IPS-18a (cell line): ENCODE data around the gene RINT1.
"Not testable (repeated sequence)": the region's sequence is repeated elsewhere in the genome, so short reads cannot be mapped to it uniquely, and the experiment has no call there.

Experiments
- H3K27ac ChIP-seq: one replicate; pipeline ENCODE4 v1.5.1; 2013; ENCODE audit warnings: low read length
- H3K27me3 ChIP-seq: one replicate; pipeline ENCODE4 v1.6.1; 2013; ENCODE audit warnings: mild to moderate bottlenecking, low read length; ENCODE audit not compliant: control insufficient read depth, insufficient read depth
- H3K36me3 ChIP-seq: one replicate; pipeline ENCODE4 v1.6.1; 2013; ENCODE audit warnings: low read depth, low read length; ENCODE audit not compliant: control insufficient read depth
- H3K4me1 ChIP-seq: one replicate; pipeline ENCODE4 v1.6.1; 2013; ENCODE audit warnings: low read depth, low read length; ENCODE audit not compliant: control insufficient read depth
- H3K4me3 ChIP-seq: one replicate; pipeline ENCODE4 v1.5.1; 2013; ENCODE audit warnings: low read length
- H3K9ac ChIP-seq: one replicate; pipeline ENCODE4 v1.6.1; 2013; ENCODE audit warnings: mild to moderate bottlenecking, low read length, moderate library complexity
- H3K9me3 ChIP-seq: one replicate; pipeline ENCODE4 v1.6.1; 2013; ENCODE audit warnings: low read depth, low read length; ENCODE audit not compliant: control insufficient read depth

Gene RINT1

GRCh38 chr7:105519353-105519752, 12.6 kb upstream of the RINT1 start:
- Histone ChIP-seq H3K9ac (peak overlapping the region; percentile 7), H3K4me3 (no peak overlapping the region), H3K27me3 (peaks cover 3% of the 10 kb centered on the region), H3K4me1 (no peaks in the 10 kb centered on the region), H3K9me3 (no peaks in the 10 kb centered on the region), H3K27ac (no peak overlapping the region), H3K36me3 (peaks cover 8% of the 10 kb centered on the region)

GRCh38 chr7:105520620-105521019, 11.4 kb upstream of the RINT1 start:
- not testable (repeated sequence) for H3K36me3 ChIP-seq, H3K27me3 ChIP-seq, H3K9me3 ChIP-seq, H3K27ac ChIP-seq, H3K4me1 ChIP-seq
- peak overlapping the region; percentile 96 for H3K9ac ChIP-seq
- H3K4me3 ChIP-seq: peak overlapping the region; percentile 95

GRCh38 chr7:105521027-105521716, 10.8 kb upstream of the RINT1 start:
- Histone ChIP-seq H3K9me3 (no peaks in the 10 kb centered on the region), H3K4me1 (no peaks in the 10 kb centered on the region), H3K9ac (peak overlapping the region; percentile 96), H3K36me3 (peaks cover 8% of the 10 kb centered on the region), H3K4me3 (peak overlapping the region; percentile 95), H3K27ac (peak overlapping the region; percentile 90), H3K27me3 (peaks cover 3% of the 10 kb centered on the region)

GRCh38 chr7:105521717-105522463, 10.1 kb upstream of the RINT1 start, which contains the start of gene PUS7:
Gene PUS7, minus strand, starts transcription at chr7:105522271. Its CDS starts 13,759 bp downstream, at chr7:105508512.
- peaks cover 3% of the 10 kb centered on the region for H3K27me3 ChIP-seq
- H3K9me3 ChIP-seq: no peaks in the 10 kb centered on the region
- H3K9ac ChIP-seq: peak within 1 kb of the TSS; percentile 96
- no peaks in the 10 kb centered on the region for H3K4me1 ChIP-seq
- H3K27ac ChIP-seq: peak within 1 kb of the TSS; percentile 90
- peaks cover 8% of the 10 kb centered on the region for H3K36me3 ChIP-seq
- peak within 1 kb of the TSS; percentile 95 for H3K4me3 ChIP-seq

- H3K27me3 ChIP-seq, H3K9me3 ChIP-seq, H3K36me3 ChIP-seq, H3K4me3 ChIP-seq, H3K9ac ChIP-seq, H3K27ac ChIP-seq, H3K4me1 ChIP-seq: not testable (repeated sequence)
These were observed 7.6 kb upstream of the RINT1 start for GRCh38 chr7:105524423-105524822.

GRCh38 chr7:105524840-105525239, 7.2 kb upstream of the RINT1 start:
- no peak overlapping the region for H3K9ac ChIP-seq
- H3K4me1 ChIP-seq: no peaks in the 10 kb centered on the region
- peaks cover 3% of the 10 kb centered on the region for H3K27me3 ChIP-seq
- no peak overlapping the region for H3K4me3 ChIP-seq
- no peaks in the 10 kb centered on the region for H3K9me3 ChIP-seq
- H3K27ac ChIP-seq: no peak overlapping the region
- peaks cover under 1% of the 10 kb centered on the region for H3K36me3 ChIP-seq

GRCh38 chr7:105527737-105528136, 4.3 kb upstream of the RINT1 start:
- H3K4me3 ChIP-seq, H3K9me3 ChIP-seq, H3K4me1 ChIP-seq, H3K27ac ChIP-seq, H3K9ac ChIP-seq, H3K36me3 ChIP-seq, H3K27me3 ChIP-seq: not testable (repeated sequence)

- Histone ChIP-seq H3K9me3 (no peaks in the 10 kb centered on the region), H3K36me3 (no peaks in the 10 kb centered on the region), H3K4me1 (peaks cover 7% of the 10 kb centered on the region), H3K9ac (no peak overlapping the region), H3K27me3 (no peaks in the 10 kb centered on the region), H3K27ac (no peak overlapping the region), H3K4me3 (no peak overlapping the region)
These were observed 1.9 kb upstream of the RINT1 start for GRCh38 chr7:105530126-105530525.

GRCh38 chr7:105530546-105530945, 1.5 kb upstream of the RINT1 start:
- Histone ChIP-seq H3K4me3 (no peak overlapping the region), H3K9ac (no peak overlapping the region), H3K27me3 (no peaks in the 10 kb centered on the region), H3K27ac (no peak overlapping the region), H3K9me3 (no peaks in the 10 kb centered on the region), H3K4me1 (peaks cover 7% of the 10 kb centered on the region), H3K36me3 (no peaks in the 10 kb centered on the region)

- peaks cover 7% of the 10 kb centered on the region for H3K36me3 ChIP-seq
- H3K9ac ChIP-seq: peak overlapping the region; percentile 87
- H3K9me3 ChIP-seq: no peaks in the 10 kb centered on the region
- H3K27ac ChIP-seq: no peak overlapping the region
- peaks cover 7% of the 10 kb centered on the region for H3K4me1 ChIP-seq
- H3K27me3 ChIP-seq: no peaks in the 10 kb centered on the region
- peak overlapping the region; percentile 99 for H3K4me3 ChIP-seq
These were observed 884 bp downstream of the RINT1 start for GRCh38 chr7:105532709-105533460.

- Histone ChIP-seq H3K36me3 (peaks cover 30% of the 10 kb centered on the region), H3K9ac (no peak overlapping the region), H3K27ac (no peak overlapping the region), H3K9me3 (no peaks in the 10 kb centered on the region), H3K4me3 (no peak overlapping the region), H3K27me3 (no peaks in the 10 kb centered on the region), H3K4me1 (no peaks in the 10 kb centered on the region)
These were observed 6.3 kb downstream of the RINT1 start for GRCh38 chr7:105538339-105538738.
